ENCODE results near the gene GATA3. TPM values are rescaled to one million over a fixed set of nuclear protein-coding genes. Genes with fewer than 3 reads are reported as not detected.

The GATA3 gene
- total RNA-seq, 4 donors from 2014 or later, result 110 to 303 (median 163) TPM

DNA sequence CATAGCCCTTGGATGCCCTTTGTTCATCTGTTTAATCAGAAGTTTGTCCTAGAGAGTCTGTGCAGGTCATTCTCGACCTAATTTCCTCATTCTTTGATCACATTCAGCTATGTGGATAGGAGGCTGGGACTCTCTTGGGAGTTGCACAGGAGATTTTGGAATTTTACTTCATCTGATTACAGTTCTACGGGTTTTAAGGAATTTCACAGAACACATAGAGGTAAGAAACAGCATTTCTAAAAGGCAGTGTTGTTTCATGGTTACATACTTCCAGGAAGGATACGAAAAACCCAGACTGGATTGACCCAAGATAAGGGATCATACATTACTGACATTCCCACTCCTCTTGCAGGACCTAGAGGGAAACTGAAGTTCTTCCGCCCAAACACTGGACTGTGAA, 45.9 kb downstream of the GATA3 start:
- TF ChIP-seq, protein P1, sequence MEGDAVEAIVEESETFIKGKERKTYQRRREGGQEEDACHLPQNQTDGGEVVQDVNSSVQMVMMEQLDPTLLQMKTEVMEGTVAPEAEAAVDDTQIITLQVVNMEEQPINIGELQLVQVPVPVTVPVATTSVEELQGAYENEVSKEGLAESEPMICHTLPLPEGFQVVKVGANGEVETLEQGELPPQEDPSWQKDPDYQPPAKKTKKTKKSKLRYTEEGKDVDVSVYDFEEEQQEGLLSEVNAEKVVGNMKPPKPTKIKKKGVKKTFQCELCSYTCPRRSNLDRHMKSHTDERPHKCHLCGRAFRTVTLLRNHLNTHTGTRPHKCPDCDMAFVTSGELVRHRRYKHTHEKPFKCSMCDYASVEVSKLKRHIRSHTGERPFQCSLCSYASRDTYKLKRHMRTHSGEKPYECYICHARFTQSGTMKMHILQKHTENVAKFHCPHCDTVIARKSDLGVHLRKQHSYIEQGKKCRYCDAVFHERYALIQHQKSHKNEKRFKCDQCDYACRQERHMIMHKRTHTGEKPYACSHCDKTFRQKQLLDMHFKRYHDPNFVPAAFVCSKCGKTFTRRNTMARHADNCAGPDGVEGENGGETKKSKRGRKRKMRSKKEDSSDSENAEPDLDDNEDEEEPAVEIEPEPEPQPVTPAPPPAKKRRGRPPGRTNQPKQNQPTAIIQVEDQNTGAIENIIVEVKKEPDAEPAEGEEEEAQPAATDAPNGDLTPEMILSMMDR (IDR thresholded peaks at IDR 0.05), result no peak
- no peak for TF ChIP-seq POLR2A (IDR thresholded peaks at IDR 0.05)
- intact Hi-C loops (cut with DNase I; ENCODE audit: low total_unique reads), result no loop called here
- DNase-seq (ENCODE audit: low spot score in 2 of 2), result no peak
- no peak overlapping the region for H3K4me3 ChIP-seq (ENCODE audit: low read depth, poor library complexity, severe bottlenecking)
- 71 to 86% methylated on average over 4 of the region's 4 CpGs for WGBS, 2 donors

DNA sequence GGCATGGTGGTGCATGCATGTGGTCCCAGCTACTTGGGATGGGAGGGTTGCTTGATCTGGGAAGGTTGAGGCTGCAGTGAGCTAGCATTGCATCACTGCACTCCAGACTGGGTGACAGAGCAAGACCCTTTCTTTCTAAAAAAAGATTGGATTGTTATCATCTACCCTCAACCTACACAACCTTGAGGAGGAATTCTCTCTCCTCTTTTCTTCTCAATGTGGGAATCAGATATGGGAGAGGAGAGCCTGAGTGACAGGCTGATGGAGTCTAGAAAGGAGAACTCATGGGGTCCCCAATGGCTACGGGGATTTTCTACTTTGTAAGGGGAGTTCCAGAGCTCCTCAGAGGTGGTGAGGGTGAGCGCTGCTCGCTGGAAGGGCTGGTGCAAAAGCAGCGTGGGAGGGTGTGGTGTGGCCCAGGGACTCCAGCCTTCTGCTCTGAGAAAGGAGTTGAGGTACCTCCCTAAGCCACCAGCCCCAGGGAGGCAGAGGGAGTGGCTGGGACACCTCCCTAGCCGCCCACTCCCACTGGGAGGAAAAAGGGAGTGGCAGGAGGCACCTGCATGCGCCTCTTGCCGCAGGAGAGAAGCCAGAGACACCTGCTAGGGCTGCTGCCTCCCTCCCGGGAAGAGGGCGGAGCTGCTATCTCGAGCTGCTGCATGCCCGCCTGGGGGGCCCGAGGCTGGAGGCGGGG, 48.4 kb downstream of the GATA3 start:
- DNase-seq (ENCODE audit: low spot score in 2 of 2), result peak in 1 of 2 donors; percentile 27
- 23 to 38% methylated on average over 13 of the region's 13 CpGs for WGBS, 2 donors
- intact Hi-C loops (cut with DNase I; ENCODE audit: low total_unique reads), result no loop called here
- TF ChIP-seq POLR2A (IDR thresholded peaks at IDR 0.05), result no peak
- no peak overlapping the region for H3K4me3 ChIP-seq (ENCODE audit: low read depth, poor library complexity, severe bottlenecking)

DNA sequence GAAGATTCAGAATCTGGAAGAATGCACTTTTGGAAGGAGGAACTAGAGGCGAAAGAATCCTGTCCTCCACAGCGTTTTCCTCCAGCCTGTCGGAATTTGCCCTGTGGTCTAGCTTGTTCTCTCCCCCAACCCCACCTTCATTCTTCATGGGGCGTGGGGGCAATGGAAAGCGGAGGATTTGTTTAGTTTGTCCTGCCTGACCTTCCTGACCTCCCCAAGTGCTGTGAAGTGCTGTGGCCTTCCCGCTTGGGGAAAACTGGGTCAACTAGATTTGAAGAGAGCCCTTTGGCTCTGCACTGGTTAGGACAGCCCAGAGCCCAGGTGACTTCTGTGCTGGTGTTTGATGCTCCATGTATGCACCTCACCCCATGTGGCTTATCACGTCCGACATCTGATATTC, 49.1 kb downstream of the GATA3 start:
- no peak overlapping the region for H3K4me3 ChIP-seq (ENCODE audit: low read depth, poor library complexity, severe bottlenecking)
- no peak for DNase-seq (ENCODE audit: low spot score in 2 of 2)
- TF ChIP-seq POLR2A (IDR thresholded peaks at IDR 0.05), result no peak
- TF ChIP-seq, protein P1 (IDR thresholded peaks at IDR 0.05), result no peak
- intact Hi-C loops (cut with DNase I; ENCODE audit: low total_unique reads), result no loop called here
- 25 to 38% methylated on average over 8 of the region's 8 CpGs for WGBS, 2 donors

DNA sequence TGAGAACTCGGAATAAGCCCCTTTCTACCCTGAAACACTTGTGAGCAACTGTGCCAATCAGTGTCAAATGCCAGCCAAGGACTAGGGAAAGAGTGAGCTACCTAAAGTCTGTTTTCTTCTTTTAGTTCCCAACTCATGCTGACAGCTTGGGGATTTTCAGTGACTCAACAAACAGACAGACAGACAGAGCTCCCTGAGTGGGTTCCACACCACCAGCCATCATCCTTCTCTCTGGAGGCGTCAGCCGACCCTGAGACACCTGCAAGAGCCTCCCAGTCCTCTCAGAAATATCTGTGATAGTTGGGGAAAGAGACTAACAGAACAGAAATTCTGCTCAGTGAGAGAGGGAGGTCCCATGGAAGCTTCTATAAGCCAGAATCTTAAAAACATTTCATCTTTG, 49.5 kb downstream of the GATA3 start:
- intact Hi-C loops (cut with DNase I; ENCODE audit: low total_unique reads), result no loop called here
- TF ChIP-seq POLR2A (IDR thresholded peaks at IDR 0.05), result no peak
- TF ChIP-seq, protein P1 (IDR thresholded peaks at IDR 0.05), result no peak
- H3K4me3 ChIP-seq (ENCODE audit: low read depth, poor library complexity, severe bottlenecking), result no peak overlapping the region
- 41 to 54% methylated on average over 3 of the region's 3 CpGs for WGBS, 2 donors
- no peak for DNase-seq (ENCODE audit: low spot score in 2 of 2)

DNA sequence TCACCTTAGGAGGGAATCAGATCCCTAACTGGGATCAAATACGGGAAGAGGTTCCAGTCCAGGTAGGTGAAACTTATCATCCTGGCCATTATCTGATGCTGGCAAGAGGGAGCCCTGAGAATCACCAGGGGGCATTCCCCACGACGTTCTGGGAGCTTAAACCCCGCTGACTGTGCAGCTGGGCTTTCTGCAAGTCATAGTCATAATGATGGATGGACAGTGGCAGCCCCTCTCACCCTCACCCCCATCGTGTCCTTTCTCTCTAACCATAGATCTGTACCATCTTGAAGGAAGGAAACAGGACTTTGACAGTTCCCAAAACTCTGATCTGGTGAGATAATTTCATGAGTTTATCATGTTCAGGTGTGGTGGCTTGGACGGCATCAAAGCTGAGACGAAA, 50.2 kb downstream of the GATA3 start:
- no peak overlapping the region for H3K4me3 ChIP-seq (ENCODE audit: low read depth, poor library complexity, severe bottlenecking)
- intact Hi-C loops (cut with DNase I; ENCODE audit: low total_unique reads), result no loop called here
- TF ChIP-seq, protein P1 (IDR thresholded peaks at IDR 0.05), result no peak
- DNase-seq (ENCODE audit: low spot score in 2 of 2), result no peak
- WGBS, 2 donors, result 33 to 45% methylated on average over 7 of the region's 7 CpGs

DNA sequence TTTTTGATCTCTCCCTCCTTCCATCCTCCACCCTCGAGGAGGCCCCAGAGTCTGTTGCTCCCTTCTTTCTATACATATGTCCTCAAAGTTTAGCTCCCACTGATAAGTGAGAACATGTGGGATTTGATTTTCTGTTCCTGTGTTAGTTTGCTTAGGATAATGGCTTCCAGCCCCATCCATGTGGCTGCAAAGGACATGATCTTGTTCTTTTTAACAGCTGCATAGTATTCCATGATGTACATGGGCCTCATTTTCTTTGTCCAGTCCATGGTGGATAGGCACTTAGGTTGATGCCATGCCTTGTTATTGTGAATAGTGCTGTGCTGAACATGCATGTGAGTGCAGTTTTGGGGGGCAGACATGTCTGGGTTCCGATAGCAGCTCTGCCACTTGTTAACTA, 51.4 kb downstream of the GATA3 start:
- intact Hi-C loops (cut with DNase I; ENCODE audit: low total_unique reads), result no loop called here
- DNase-seq (ENCODE audit: low spot score in 2 of 2), result no peak
- TF ChIP-seq, protein P1 (IDR thresholded peaks at IDR 0.05), result no peak
- TF ChIP-seq POLR2A (IDR thresholded peaks at IDR 0.05), result no peak
- no peak overlapping the region for H3K4me3 ChIP-seq (ENCODE audit: low read depth, poor library complexity, severe bottlenecking)
- 82 to 94% methylated on average over 2 of the region's 2 CpGs for WGBS, 2 donors

All from lower leg skin (tissue), 4 donors.